GM18507 (cell line): ENCODE results near the gene MSANTD2.
"Not testable (repeated sequence)": the region's sequence is repeated elsewhere in the genome, so short reads cannot be mapped to it uniquely, and the experiment has no call there.

Experiments used
- DNase-seq: peaks from one replicate; pipeline ENCODE4 v3.0.0; 2011; ENCODE audit warnings: low read depth; ENCODE audit not compliant: insufficient read length; ENCODE audit errors: extremely low spot score
- FAIRE-seq: peaks from 2 replicates; lab custom pipeline; 2011; peaks lifted over from hg19 to GRCh38; lab: Jason Lieb, UNC

The MSANTD2 gene

GRCh38 chr11:124784051-124784450 lies 16.2 kb downstream of the MSANTD2 start:
- FAIRE-seq: no peak
- DNase-seq: no peak

- FAIRE-seq (no peak), DNase-seq (no peak)
Measured at GRCh38 chr11:124783002-124783401, 17.2 kb downstream of the MSANTD2 start.

DNA sequence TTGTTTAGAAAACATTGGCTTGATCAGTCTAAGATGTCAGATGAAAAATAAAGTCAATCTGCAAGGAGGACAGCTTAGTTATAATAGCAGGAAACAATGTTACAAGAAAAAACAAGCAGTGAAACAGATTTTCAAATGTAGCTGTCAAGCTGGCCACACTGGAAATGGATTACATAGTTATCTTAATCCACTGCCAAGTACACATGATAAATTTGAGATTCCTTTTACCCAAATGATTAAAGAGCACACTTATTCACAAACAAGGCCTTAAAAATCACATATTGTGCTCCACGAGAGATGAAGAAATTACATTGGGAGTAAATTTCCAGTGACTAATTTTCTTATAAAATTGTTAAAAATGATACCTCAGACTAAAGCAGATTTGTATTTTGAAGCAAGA lies 20.6 kb downstream of the MSANTD2 start:
- DNase-seq: no peak
- no peak for FAIRE-seq

DNA sequence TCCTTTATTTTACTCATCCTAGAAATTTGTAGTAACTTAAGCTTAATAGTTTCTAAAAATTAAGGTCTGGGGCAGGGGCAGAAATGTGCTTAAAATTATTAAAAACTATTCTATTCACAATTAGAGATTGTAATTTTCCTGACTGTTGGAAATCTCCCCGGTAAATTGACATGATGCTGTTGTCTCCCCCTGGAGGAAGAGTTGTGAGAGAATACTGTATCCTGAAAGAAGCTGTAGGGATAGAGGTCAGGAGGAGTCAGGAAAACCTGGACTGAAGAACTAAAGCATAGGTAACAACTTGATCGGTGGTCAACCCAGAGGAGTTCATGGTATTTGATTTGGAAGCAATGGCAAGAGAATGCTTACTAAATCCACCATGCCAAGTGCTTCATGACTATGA lies 21.9 kb downstream of the MSANTD2 start:
- DNase-seq (no peak), FAIRE-seq (no peak)

- no peak for FAIRE-seq
- no peak for DNase-seq
Measured at GRCh38 chr11:124776865-124777645, 23.2 kb downstream of the MSANTD2 start.

DNA sequence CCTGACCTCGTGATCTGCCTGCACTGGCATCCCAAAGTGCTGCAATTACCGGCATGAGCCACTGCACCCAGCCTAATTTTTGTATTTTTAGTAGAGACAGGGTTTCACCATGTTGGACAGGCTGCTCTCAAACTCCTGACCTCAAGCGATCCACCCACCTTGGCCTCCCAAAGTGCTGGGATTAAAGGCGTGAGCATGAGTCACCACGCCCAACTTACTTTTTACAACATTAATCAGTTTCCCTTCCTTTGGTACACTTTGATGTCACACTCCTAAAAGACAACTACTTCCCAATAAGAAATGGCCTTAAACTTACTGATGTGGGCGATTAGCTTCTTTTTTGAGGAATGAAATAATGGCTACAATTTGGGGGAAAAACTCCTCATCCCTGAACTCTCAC lies 29.2 kb downstream of the MSANTD2 start:
- DNase-seq, FAIRE-seq: not testable (repeated sequence)

- no peak for DNase-seq
- FAIRE-seq: no peak
Measured at GRCh38 chr11:124769806-124770774, 30.1 kb downstream of the MSANTD2 start.

GRCh38 chr11:124768914-124769313 lies 31.3 kb downstream of the MSANTD2 start:
- DNase-seq (no peak), FAIRE-seq (no peak)

GRCh38 chr11:124766156-124766555 lies 34.0 kb downstream of the MSANTD2 start:
- no peak for DNase-seq
- FAIRE-seq: no peak

DNA sequence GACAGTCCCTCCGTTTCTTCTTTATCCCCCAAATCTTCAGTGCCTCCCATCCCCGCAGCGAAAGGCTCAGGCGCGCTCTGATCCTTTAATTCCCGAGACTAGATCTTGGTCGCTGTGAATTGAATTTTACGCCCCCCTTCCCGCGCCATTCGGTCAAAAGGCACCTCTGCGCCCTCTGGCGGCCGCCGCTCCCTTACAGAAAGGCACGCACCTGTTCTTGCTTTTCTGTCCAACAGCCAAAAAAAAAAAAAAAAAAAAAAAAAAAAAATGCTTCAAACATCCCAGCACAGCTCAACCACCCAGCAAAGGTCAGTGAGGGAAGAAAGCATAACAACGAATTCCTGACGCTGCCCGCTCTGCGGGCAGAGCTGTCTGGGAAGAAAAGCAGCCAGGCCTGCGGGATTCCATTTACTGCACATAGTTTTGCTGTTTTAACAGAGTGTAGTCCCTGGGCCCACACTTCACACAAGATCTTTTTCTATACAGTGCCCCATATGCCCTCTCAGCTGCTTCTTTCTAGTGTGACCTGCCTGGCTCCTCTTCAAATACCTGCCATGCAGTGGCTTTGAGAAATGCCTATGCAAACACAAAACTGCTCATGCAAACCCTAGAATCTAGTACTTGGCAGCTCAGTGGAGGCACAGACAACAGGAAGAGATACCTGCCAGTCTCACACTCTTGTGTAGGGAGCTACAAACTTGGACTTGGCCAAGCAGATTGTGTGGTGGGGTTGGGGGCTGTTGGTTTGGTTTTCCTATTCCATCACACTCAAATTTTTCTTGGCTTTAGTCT lies 36.9 kb downstream of the MSANTD2 start:
- peak; percentile 74 for FAIRE-seq

GRCh38 chr11:124762624-124763155 lies 37.5 kb downstream of the MSANTD2 start:
- FAIRE-seq (no peak), DNase-seq (no peak)

More for the DNA sequence above, 36.9 kb downstream of the MSANTD2 start:
- no peak for DNase-seq

- DNase-seq (peak; percentile 80), FAIRE-seq (peak; percentile 21)
Measured at GRCh38 chr11:124762105-124762623, 38.0 kb downstream of the MSANTD2 start, which contains the start of gene ESAM. Gene ESAM, minus strand, starts transcription at chr11:124762290. Its CDS starts 136 bp downstream, at chr11:124762154.

DNA sequence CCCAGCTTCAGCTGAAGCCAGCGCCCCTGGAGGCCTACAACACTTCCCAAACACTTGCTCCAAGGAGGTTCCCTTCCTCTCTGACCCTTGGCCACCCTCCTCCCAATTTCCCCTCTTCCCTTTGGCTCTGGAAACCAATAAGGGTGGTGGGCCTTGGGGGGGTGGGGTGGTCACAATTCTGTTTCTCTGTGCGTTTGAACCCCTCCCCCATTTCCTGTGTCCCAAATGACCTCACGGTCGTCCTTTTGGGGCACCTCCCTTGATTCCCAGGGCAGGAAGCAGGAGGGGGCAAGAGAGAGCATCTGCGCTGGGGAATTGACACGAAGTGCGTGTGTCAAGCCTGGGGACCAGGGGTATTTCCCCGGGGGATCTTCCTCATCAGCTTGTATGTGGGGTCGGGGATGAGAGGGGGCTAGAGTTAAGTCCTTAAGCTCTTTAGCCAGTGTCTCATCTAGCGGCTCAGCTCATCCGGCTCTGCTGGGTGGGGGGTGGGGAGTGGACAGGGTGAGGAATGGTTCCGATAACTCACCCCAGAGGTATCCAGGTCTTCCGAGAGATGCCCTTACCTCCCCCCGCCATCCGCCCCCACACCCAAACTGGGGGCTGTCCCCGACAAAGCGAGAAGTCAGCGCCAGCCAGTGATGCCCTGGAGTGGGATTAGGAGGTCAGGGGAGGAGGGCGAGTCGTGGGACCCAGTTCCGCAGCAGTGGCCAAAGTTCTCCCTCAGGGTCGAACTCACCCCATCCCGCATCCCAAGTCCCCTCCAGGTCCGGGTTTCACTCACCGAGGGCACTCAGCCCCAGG lies 38.7 kb downstream of the MSANTD2 start:
- FAIRE-seq (no peak), DNase-seq (no peak)

GRCh38 chr11:124760806-124761205 lies 39.4 kb downstream of the MSANTD2 start:
- no peak for DNase-seq
- FAIRE-seq: no peak

DNA sequence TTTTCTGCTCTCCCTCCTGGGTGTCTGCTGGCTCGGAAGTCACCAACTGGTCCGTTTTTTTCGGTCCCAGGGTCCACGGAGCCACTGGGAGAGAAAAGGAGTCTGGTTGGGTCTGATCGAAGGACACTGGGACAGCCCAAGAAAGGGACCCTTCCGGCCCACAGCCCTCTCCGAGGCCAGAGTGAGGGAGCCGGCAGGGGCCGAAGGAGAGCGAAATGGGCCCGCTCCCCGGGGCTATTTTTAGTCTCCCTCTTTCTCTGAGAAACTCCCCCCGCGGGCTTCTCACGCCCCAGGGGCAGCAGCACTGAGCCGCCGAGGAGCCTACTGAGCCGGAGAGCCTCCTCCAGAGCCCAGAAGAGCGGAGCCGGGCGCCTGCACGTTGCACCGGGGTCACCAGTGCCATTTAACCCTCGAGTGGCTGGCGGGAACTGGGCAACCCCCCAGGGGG lies 40.0 kb downstream of the MSANTD2 start:
- FAIRE-seq: no peak
- no peak for DNase-seq

GRCh38 chr11:124759266-124760204 lies 40.7 kb downstream of the MSANTD2 start:
- FAIRE-seq (no peak), DNase-seq (no peak)
